Suprapubic skin (tissue), 3 donors: ENCODE results near the gene TPRG1L.

Experiments
- CTCF ChIP-seq, 2 donors: fragments of 200-600 bp in 1 of 2; fragments of 450-650 bp in 1 of 2; sonication (generic) in 1 of 2; IDR thresholded peaks; one replicate each; pipeline ENCODE4 v1.5.1; 2016 to 2019; ENCODE audit warnings: antibody characterized with exemption in 2 of 2, mild to moderate bottlenecking in 1 of 2, moderate library complexity in 1 of 2
- POLR2A ChIP-seq, 2 donors: fragments of 450-650 bp; IDR thresholded peaks; one replicate each; pipeline ENCODE4 v1.6.1; 2017; ENCODE audit warnings: antibody characterized with exemption in 2 of 2, mild to moderate bottlenecking in 2 of 2, moderate library complexity in 2 of 2

- TF ChIP-seq CTCF (IDR thresholded peaks at IDR 0.05) = no peak
- TF ChIP-seq POLR2A (IDR thresholded peaks at IDR 0.05) = no peak
Measured at GRCh38 chr1:3578433-3578805, 46.4 kb upstream of the TPRG1L start.
